Mesendoderm (in vitro differentiated cells): Measurements from ENCODE around the gene ZNF587B.
"Not testable (repeated sequence)": the region's sequence is repeated elsewhere in the genome, so short reads cannot be mapped to it uniquely, and the experiment has no call there.

ENCODE experiments used
- DNase-seq: peaks from one replicate; pipeline ENCODE4 v3.0.0; 2013
- H2AK5ac ChIP-seq: 2 replicates; pipeline ENCODE4 v1.6.1; 2013; ENCODE audit warnings: low read length, inconsistent platforms
- H2BK120ac ChIP-seq: 2 replicates; pipeline ENCODE4 v1.6.1; 2013; ENCODE audit warnings: low read depth, mild to moderate bottlenecking, low read length, moderate library complexity, mixed read lengths
- H2BK15ac ChIP-seq: replicated peaks from 2 replicates; pipeline ENCODE4 v1.6.1; 2013; ENCODE audit warnings: low read depth, mild to moderate bottlenecking, moderate library complexity
- H2BK5ac ChIP-seq: 2 replicates; pipeline ENCODE4 v1.6.1; 2013; ENCODE audit warnings: low read length, inconsistent platforms
- H3K18ac ChIP-seq: 2 replicates; pipeline ENCODE4 v1.6.1; 2013; ENCODE audit warnings: mild to moderate bottlenecking, low read length, mixed read lengths
- H3K23ac ChIP-seq: one replicate; pipeline ENCODE4 v1.6.1; 2013; ENCODE audit warnings: low read length
- H3K27ac ChIP-seq: 2 replicates; pipeline ENCODE4 v1.5.1; 2013; ENCODE audit warnings: low read depth, mild to moderate bottlenecking, inconsistent platforms, low read length, moderate library complexity
- H3K27me3 ChIP-seq: 2 replicates; pipeline ENCODE4 v1.6.1; 2013; ENCODE audit warnings: low read length, control low read depth, mild to moderate bottlenecking, inconsistent platforms; ENCODE audit not compliant: insufficient read depth, poor library complexity
- H3K36me3 ChIP-seq: 2 replicates; pipeline ENCODE4 v1.6.1; 2013; ENCODE audit warnings: low read length, inconsistent platforms; ENCODE audit not compliant: control insufficient read depth, insufficient read depth
- H3K4ac ChIP-seq: one replicate; pipeline ENCODE4 v1.6.1; 2013; ENCODE audit warnings: low read depth, mild to moderate bottlenecking, low read length, moderate library complexity
- H3K4me1 ChIP-seq: 2 replicates; pipeline ENCODE4 v1.6.1; 2013; ENCODE audit warnings: low read depth, low read length, inconsistent platforms; ENCODE audit not compliant: control insufficient read depth
- H3K4me2 ChIP-seq: 2 replicates; pipeline ENCODE4 v1.6.1; 2013; ENCODE audit warnings: low read length
- H3K4me3 ChIP-seq: 2 replicates; pipeline ENCODE4 v1.5.1; 2013; ENCODE audit warnings: mild to moderate bottlenecking, low read length
- H3K56ac ChIP-seq: one replicate; pipeline ENCODE4 v1.6.1; 2013; ENCODE audit warnings: low read length
- H3K79me1 ChIP-seq: 2 replicates; pipeline ENCODE4 v1.6.1; 2013; ENCODE audit warnings: low read length, inconsistent platforms
- H3K79me2 ChIP-seq: 2 replicates; pipeline ENCODE4 v1.6.1; 2013; ENCODE audit warnings: mild to moderate bottlenecking, low read length; ENCODE audit not compliant: control insufficient read depth, insufficient read depth
- H3K9ac ChIP-seq: 2 replicates; pipeline ENCODE4 v1.6.1; 2013; ENCODE audit warnings: low read length, inconsistent platforms
- H4K5ac ChIP-seq: one replicate; pipeline ENCODE4 v1.6.1; 2013; ENCODE audit warnings: low read length
- H4K8ac ChIP-seq: one replicate; pipeline ENCODE4 v1.6.1; 2013; ENCODE audit warnings: low read depth, mild to moderate bottlenecking, control low read depth, low read length, moderate library complexity
- WGBS: extraction: QIAGEN DNeasy Blood & Tissue Kit; methylation state at CpG from one replicate; pipeline ENCODE4 v1.1.7; 2013; ENCODE audit warnings: low lambda C conversion rate, missing lambda C conversion rate; ENCODE audit not compliant: insufficient coverage; ENCODE audit errors: extremely low coverage; 5-methylcytosine and 5-hydroxymethylcytosine counted together

ZNF587B gene

GRCh38 chr19:57873883-57874799 is 44.0 kb downstream of the ZNF587B start:
- not testable (repeated sequence) for H3K27ac ChIP-seq, H3K4me2 ChIP-seq, H4K8ac ChIP-seq, H2AK5ac ChIP-seq, H3K4me1 ChIP-seq, H2BK15ac ChIP-seq, H3K56ac ChIP-seq, H3K27me3 ChIP-seq, H3K36me3 ChIP-seq, H4K5ac ChIP-seq, H2BK120ac ChIP-seq, H3K4ac ChIP-seq, H2BK5ac ChIP-seq, H3K23ac ChIP-seq, H3K9ac ChIP-seq, H3K18ac ChIP-seq
- WGBS = no CpG with 5 or more reads among the region's 8 CpGs
- H3K79me2 ChIP-seq = peaks cover 26% of the 10 kb centered on the region
- peak; percentile 58 for DNase-seq
- H3K79me1 ChIP-seq = peaks cover 11% of the 10 kb centered on the region
- H3K4me3 ChIP-seq = peak overlapping the region; percentile 23

GRCh38 chr19:57886046-57886445 is 55.9 kb downstream of the ZNF587B start:
- peak; percentile 94 for DNase-seq
- H3K4me2 ChIP-seq = no peak overlapping the region
- H3K4me1 ChIP-seq = peaks cover 3% of the 10 kb centered on the region
- no peak overlapping the region for H3K27ac ChIP-seq
- H3K27me3 ChIP-seq = no peaks in the 10 kb centered on the region
- no peak overlapping the region for H4K8ac ChIP-seq
- no peak overlapping the region for H2BK120ac ChIP-seq
- H3K18ac ChIP-seq = no peak overlapping the region
- H3K79me1 ChIP-seq = peaks cover 3% of the 10 kb centered on the region
- no peak overlapping the region for H2AK5ac ChIP-seq
- H4K5ac ChIP-seq = no peak overlapping the region
- H2BK15ac ChIP-seq = no peak overlapping the region
- no peaks in the 10 kb centered on the region for H3K36me3 ChIP-seq
- no peak overlapping the region for H3K4ac ChIP-seq
- H2BK5ac ChIP-seq = no peak overlapping the region
- H3K9ac ChIP-seq = peak overlapping the region; percentile 32
- H3K4me3 ChIP-seq = no peak overlapping the region
- no CpG with 5 or more reads among the region's 3 CpGs for WGBS
- H3K79me2 ChIP-seq = peaks cover 53% of the 10 kb centered on the region
- no peak overlapping the region for H3K56ac ChIP-seq
- no peak overlapping the region for H3K23ac ChIP-seq

GRCh38 chr19:57887195-57887941 is 57.3 kb downstream of the ZNF587B start:
- Histone ChIP-seq H3K27ac (peak overlapping the region; percentile 77), H3K36me3 (no peaks in the 10 kb centered on the region), H3K4me2 (peak overlapping the region; percentile 15), H3K79me1 (peaks cover 3% of the 10 kb centered on the region), H4K5ac (no peak overlapping the region), H3K9ac (peak overlapping the region; percentile 58), H2BK15ac (no peak overlapping the region), H3K79me2 (peaks cover 53% of the 10 kb centered on the region), H2BK120ac (no peak overlapping the region), H3K4ac (no peak overlapping the region), H2BK5ac (no peak overlapping the region), H2AK5ac (no peak overlapping the region), H3K4me1 (peaks cover 3% of the 10 kb centered on the region), H3K23ac (no peak overlapping the region), H3K27me3 (no peaks in the 10 kb centered on the region), H4K8ac (no peak overlapping the region), H3K56ac (peak overlapping the region; percentile 77), H3K4me3 (peak overlapping the region; percentile 22), H3K18ac (no peak overlapping the region)
- DNase-seq = peak; percentile 88
- WGBS = no CpG with 5 or more reads among the region's 6 CpGs

GRCh38 chr19:57888107-57888559 is 58.0 kb downstream of the ZNF587B start:
- Histone ChIP-seq H3K27me3 (no peaks in the 10 kb centered on the region), H3K79me2 (peaks cover 48% of the 10 kb centered on the region), H3K56ac (peak overlapping the region; percentile 88), H2BK15ac (no peak overlapping the region), H4K8ac (no peak overlapping the region), H3K4me1 (peaks cover 3% of the 10 kb centered on the region), H2BK120ac (no peak overlapping the region), H3K18ac (peak overlapping the region; percentile 63), H3K4me2 (peak overlapping the region; percentile 45), H3K23ac (no peak overlapping the region), H3K9ac (peak overlapping the region; percentile 84), H3K36me3 (no peaks in the 10 kb centered on the region), H3K4ac (peak overlapping the region; percentile 74), H3K79me1 (peaks cover 3% of the 10 kb centered on the region), H4K5ac (no peak overlapping the region), H2BK5ac (peak overlapping the region; percentile 2), H3K4me3 (peak overlapping the region; percentile 60), H2AK5ac (no peak overlapping the region), H3K27ac (peak overlapping the region; percentile 6)
- DNase-seq = peak; percentile 37
- no CpG with 5 or more reads among the region's 8 CpGs for WGBS

- Histone ChIP-seq H3K56ac (peak within 1 kb of the TSS; percentile 88), H4K5ac (no peak within 1 kb of the TSS), H3K4me1 (peaks cover 3% of the 10 kb centered on the region), H3K4me2 (peak within 1 kb of the TSS; percentile 45), H3K4me3 (peak within 1 kb of the TSS; percentile 60), H3K4ac (peak within 1 kb of the TSS; percentile 74), H3K36me3 (no peaks in the 10 kb centered on the region), H3K27me3 (no peaks in the 10 kb centered on the region), H2BK15ac (no peak within 1 kb of the TSS), H3K79me2 (peaks cover 43% of the 10 kb centered on the region), H4K8ac (no peak within 1 kb of the TSS), H3K27ac (peak within 1 kb of the TSS; percentile 6), H3K23ac (no peak within 1 kb of the TSS), H2BK120ac (no peak within 1 kb of the TSS), H2BK5ac (peak within 1 kb of the TSS; percentile 2), H3K9ac (peak within 1 kb of the TSS; percentile 84), H2AK5ac (no peak within 1 kb of the TSS), H3K18ac (peak within 1 kb of the TSS; percentile 78), H3K79me1 (peaks cover 3% of the 10 kb centered on the region)
- WGBS = no CpG with 5 or more reads among the region's 43 CpGs
- peak; percentile 99 for DNase-seq
Measured at GRCh38 chr19:57888560-57889231, 58.6 kb downstream of the ZNF587B start, which contains the start of gene ZNF814. ZNF814 (minus strand) TSS chr19:57889037; CDS start chr19:57888802, 235 bp downstream.
